ENCODE results near the gene MYCBPAP. TPM values are rescaled to one million over a fixed set of nuclear protein-coding genes. Genes with fewer than 3 reads are reported as not detected.

The MYCBPAP gene
- total RNA-seq, 1 donor from 2014 or later = 0.72 TPM

DNA sequence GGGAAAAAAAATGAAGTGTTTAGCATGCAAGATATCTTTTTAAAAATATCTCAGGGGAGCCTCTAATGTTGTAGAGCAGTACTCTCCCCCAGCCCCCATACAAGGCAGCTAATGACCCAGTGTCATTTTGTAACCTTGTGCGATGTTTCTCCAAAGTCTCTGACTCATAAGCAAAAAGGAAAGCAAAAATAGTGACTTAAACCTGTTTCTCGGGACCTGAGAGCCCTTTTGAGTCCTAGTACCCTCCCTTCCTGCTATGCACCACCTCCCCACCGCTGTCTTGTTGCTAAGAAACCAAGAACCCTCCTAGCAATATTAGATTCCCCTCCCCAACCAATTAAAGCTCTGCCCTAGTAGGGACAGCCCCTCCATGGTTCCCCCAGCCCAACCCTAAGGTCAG lies 2.8 kb downstream of the MYCBPAP start:
- Mint-ChIP-seq H3K4me1 (ENCODE audit: unreplicated experiment) (peaks cover 14% of the 10 kb centered on the region), H3K27me3 (ENCODE audit: unreplicated experiment) (peaks cover 12% of the 10 kb centered on the region), H3K27ac (ENCODE audit: unreplicated experiment) (no peak overlapping the region), H3K9me3 (ENCODE audit: unreplicated experiment) (no peaks in the 10 kb centered on the region), H3K4me3 (ENCODE audit: unreplicated experiment) (no peak overlapping the region), H3K36me3 (ENCODE audit: low read depth, unreplicated experiment) (no peaks in the 10 kb centered on the region)
- TF ChIP-seq, protein P1, sequence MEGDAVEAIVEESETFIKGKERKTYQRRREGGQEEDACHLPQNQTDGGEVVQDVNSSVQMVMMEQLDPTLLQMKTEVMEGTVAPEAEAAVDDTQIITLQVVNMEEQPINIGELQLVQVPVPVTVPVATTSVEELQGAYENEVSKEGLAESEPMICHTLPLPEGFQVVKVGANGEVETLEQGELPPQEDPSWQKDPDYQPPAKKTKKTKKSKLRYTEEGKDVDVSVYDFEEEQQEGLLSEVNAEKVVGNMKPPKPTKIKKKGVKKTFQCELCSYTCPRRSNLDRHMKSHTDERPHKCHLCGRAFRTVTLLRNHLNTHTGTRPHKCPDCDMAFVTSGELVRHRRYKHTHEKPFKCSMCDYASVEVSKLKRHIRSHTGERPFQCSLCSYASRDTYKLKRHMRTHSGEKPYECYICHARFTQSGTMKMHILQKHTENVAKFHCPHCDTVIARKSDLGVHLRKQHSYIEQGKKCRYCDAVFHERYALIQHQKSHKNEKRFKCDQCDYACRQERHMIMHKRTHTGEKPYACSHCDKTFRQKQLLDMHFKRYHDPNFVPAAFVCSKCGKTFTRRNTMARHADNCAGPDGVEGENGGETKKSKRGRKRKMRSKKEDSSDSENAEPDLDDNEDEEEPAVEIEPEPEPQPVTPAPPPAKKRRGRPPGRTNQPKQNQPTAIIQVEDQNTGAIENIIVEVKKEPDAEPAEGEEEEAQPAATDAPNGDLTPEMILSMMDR (IDR thresholded peaks at IDR 0.05; ENCODE audit: unreplicated experiment) = no peak
- DNase-seq (ENCODE audit: low spot score) = no peak

DNA sequence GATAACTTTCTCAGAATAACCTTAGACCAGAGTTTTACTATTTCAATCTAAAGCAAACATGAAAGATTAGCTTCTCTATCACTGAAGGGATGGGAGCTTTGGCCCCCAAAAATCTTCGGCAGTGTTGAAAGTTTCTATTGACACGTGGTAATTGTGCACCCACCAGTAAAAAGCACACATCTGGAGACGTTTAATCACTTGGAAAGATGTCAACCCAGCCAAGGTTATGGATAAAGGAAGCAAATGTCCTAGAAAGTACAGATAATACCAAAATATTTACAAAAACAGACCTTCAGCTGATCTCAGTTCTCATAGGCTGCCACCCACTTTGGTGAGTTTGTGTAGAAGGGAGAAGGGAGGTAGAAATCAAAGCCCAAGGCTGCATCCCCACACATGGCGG lies 5.3 kb downstream of the MYCBPAP start:
- no peaks in the 10 kb centered on the region for H3K36me3 Mint-ChIP-seq (ENCODE audit: low read depth, unreplicated experiment)
- H3K4me1 Mint-ChIP-seq (ENCODE audit: unreplicated experiment) = peaks cover 9% of the 10 kb centered on the region
- H3K4me3 Mint-ChIP-seq (ENCODE audit: unreplicated experiment) = no peak overlapping the region
- TF ChIP-seq, protein P1 (IDR thresholded peaks at IDR 0.05; ENCODE audit: unreplicated experiment) = no peak
- H3K9me3 Mint-ChIP-seq (ENCODE audit: unreplicated experiment) = no peaks in the 10 kb centered on the region
- no peak overlapping the region for H3K27ac Mint-ChIP-seq (ENCODE audit: unreplicated experiment)
- DNase-seq (ENCODE audit: low spot score) = no peak
- H3K27me3 Mint-ChIP-seq (ENCODE audit: unreplicated experiment) = peaks cover 9% of the 10 kb centered on the region

DNA sequence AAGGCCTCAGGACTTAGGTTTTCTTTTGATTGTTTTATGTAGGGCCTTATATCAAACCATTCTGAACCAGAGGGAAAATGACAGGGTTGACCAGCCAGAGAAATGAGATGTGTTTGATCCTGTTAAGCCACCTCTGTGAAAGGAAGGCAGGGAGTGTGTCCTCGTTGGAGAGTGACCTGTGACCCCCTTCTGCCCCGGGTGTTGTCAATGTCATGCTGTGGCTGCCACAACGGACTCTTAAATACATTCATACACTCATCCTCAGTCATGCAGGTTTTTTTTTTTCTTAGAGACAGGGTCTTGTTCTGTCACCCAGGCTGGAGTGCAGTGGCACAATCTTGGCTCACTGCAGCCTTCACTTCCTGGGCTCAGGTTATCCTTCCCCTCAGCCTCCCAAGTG lies 6.1 kb downstream of the MYCBPAP start:
- Mint-ChIP-seq H3K4me1 (ENCODE audit: unreplicated experiment) (peaks cover 7% of the 10 kb centered on the region), H3K27me3 (ENCODE audit: unreplicated experiment) (peaks cover 7% of the 10 kb centered on the region), H3K9me3 (ENCODE audit: unreplicated experiment) (no peaks in the 10 kb centered on the region), H3K27ac (ENCODE audit: unreplicated experiment) (no peak overlapping the region), H3K4me3 (ENCODE audit: unreplicated experiment) (no peak overlapping the region), H3K36me3 (ENCODE audit: low read depth, unreplicated experiment) (no peaks in the 10 kb centered on the region)
- DNase-seq (ENCODE audit: low spot score) = no peak
- TF ChIP-seq, protein P1 (IDR thresholded peaks at IDR 0.05; ENCODE audit: unreplicated experiment) = no peak

DNA sequence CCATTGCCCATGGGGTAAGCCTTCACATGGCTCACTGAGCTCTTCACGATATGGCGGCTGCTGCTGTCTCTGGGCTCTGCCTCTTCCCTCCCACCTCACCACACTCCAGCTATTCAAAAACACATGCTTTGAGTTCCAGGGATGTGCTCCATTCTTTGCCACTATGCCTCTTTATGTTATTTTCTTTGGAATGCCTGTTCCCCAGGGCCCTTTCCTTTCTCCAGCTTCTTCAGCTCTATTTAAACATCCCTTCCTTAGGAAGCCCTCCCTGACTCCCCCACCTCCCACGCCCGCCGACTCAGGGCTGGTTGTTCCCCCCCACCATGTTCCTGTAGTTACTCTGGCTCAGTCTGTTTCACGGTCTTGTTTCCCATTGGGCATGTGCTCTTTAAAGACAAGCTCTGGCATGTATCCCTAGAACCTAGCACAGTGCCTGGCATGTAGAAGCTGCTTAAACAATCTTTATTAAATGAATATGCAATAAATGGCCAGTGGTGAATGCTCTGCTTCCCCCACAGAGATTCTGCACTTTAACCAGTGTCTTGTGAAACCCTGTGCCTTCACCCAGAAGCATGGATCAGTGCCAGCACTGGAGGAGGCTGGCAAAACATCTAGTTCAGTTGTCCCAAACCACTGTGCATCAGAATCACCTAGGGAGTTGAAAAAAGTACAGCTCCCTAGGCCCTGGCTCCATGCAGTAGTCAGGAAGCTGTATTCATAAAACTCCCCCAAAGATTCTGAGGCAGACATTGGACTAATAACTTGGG lies 6.9 kb downstream of the MYCBPAP start:
- Mint-ChIP-seq H3K36me3 (ENCODE audit: low read depth, unreplicated experiment) (no peaks in the 10 kb centered on the region), H3K4me1 (ENCODE audit: unreplicated experiment) (peaks cover 7% of the 10 kb centered on the region), H3K4me3 (ENCODE audit: unreplicated experiment) (no peak overlapping the region), H3K9me3 (ENCODE audit: unreplicated experiment) (no peaks in the 10 kb centered on the region), H3K27ac (ENCODE audit: unreplicated experiment) (no peak overlapping the region), H3K27me3 (ENCODE audit: unreplicated experiment) (peaks cover 5% of the 10 kb centered on the region)
- no peak for DNase-seq (ENCODE audit: low spot score)
- TF ChIP-seq, protein P1 (IDR thresholded peaks at IDR 0.05; ENCODE audit: unreplicated experiment) = no peak

DNA sequence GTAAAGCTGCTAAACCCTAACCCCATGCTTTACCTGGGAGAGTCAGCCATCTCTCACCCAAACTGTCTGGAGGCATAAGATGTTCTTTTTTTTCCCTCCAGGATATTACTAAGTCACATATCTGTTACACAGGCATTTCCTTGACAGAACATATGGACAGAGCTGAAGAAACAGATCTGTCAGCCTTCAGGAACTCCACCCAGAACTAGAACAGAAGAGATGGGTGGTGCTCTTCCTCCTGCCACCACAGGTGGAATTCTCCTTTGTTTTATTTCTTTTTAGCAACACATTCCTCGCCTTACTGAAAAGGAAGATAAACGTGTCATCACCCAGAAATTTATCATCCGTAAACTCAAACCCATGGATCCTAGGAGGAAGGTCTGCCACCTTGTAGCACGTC lies 8.8 kb downstream of the MYCBPAP start:
- peaks cover 5% of the 10 kb centered on the region for H3K27me3 Mint-ChIP-seq (ENCODE audit: unreplicated experiment)
- peaks cover 7% of the 10 kb centered on the region for H3K4me1 Mint-ChIP-seq (ENCODE audit: unreplicated experiment)
- no peaks in the 10 kb centered on the region for H3K36me3 Mint-ChIP-seq (ENCODE audit: low read depth, unreplicated experiment)
- DNase-seq (ENCODE audit: low spot score) = no peak
- TF ChIP-seq, protein P1 (IDR thresholded peaks at IDR 0.05; ENCODE audit: unreplicated experiment) = no peak
- H3K27ac Mint-ChIP-seq (ENCODE audit: unreplicated experiment) = no peak overlapping the region
- H3K4me3 Mint-ChIP-seq (ENCODE audit: unreplicated experiment) = no peak overlapping the region
- H3K9me3 Mint-ChIP-seq (ENCODE audit: unreplicated experiment) = no peaks in the 10 kb centered on the region

Data from endothelial cell (in vitro differentiated cells).